Gastroesophageal sphincter (tissue), 4 donors: Measurements from ENCODE around the gene NDUFA12. TPM values are rescaled to one million over a fixed set of nuclear protein-coding genes. Genes with fewer than 3 reads are reported as not detected.

ENCODE experiments used
- ATAC-seq: fragments of 150-250 bp; one replicate; pipeline ENCODE4 v1.9.1; 2016; ENCODE audit warnings: mild to moderate bottlenecking, moderate library complexity
- H3K27ac ChIP-seq, 4 donors: fragments of 200-600 bp; sonication (generic) in 3 of 4; 1 replicate in 3 of 4; 2 replicates in 1 of 4; pipeline ENCODE4 v1.5.1; 2016 to 2019
- H3K27me3 ChIP-seq: fragments of 200-600 bp; sonication (generic); one replicate; pipeline ENCODE4 v1.5.1; 2019
- H3K36me3 ChIP-seq, 2 donors: fragments of 200-600 bp; sonication (generic); one replicate each; pipeline ENCODE4 v1.5.1; 2019; ENCODE audit warnings: control low read depth in 1 of 2
- H3K4me1 ChIP-seq, 3 donors: fragments of 200-600 bp; sonication (generic); 1 replicate in 2 of 3; 2 replicates in 1 of 3; pipeline ENCODE4 v1.5.1; 2016 to 2019; ENCODE audit warnings: control low read depth in 2 of 3
- H3K4me3 ChIP-seq, 2 donors: fragments of 200-600 bp; sonication (generic); one replicate each; pipeline ENCODE4 v1.5.1; 2019; ENCODE audit warnings: mild to moderate bottlenecking in 1 of 2, moderate library complexity in 1 of 2
- H3K9me3 ChIP-seq, 3 donors: fragments of 200-600 bp; sonication (generic); one replicate each; pipeline ENCODE4 v1.5.1; 2017 to 2019; ENCODE audit warnings: control low read depth in 2 of 3
- EP300 ChIP-seq: sonication (generic); formaldehyde crosslinking; IDR thresholded peaks from one replicate; pipeline ENCODE4 v1.6.1; 2017; ENCODE audit warnings: antibody characterized with exemption, mild to moderate bottlenecking
- POLR2A ChIP-seq, 2 donors: fragments of 450-650 bp; IDR thresholded peaks; one replicate each; pipeline ENCODE4 v1.6.1; 2017; ENCODE audit warnings: antibody characterized with exemption in 2 of 2, mild to moderate bottlenecking in 2 of 2, moderate library complexity in 1 of 2
- POLR2AphosphoS5 ChIP-seq: sonication (generic); formaldehyde crosslinking; IDR thresholded peaks from one replicate; pipeline ENCODE4 v1.6.1; 2017; ENCODE audit warnings: antibody characterized with exemption
- WGBS, 2 donors: methylation state at CpG; one replicate each; pipeline ENCODE4 v1.1.5; 2018; ENCODE audit warnings: low coverage in 1 of 2; 5-methylcytosine and 5-hydroxymethylcytosine counted together
- total RNA-seq, 4 donors: library from RNA; depleted of rRNA; stranded (reverse); fragments of >200 nt; gene quantifications; one replicate each; pipeline ENCODE4 v1.1.0, GENCODE V29; 2016
- TF ChIP-seq, protein P1 (sequence below), 4 experiments: fragments of 200-600 bp in 2 of 4; fragments of 450-650 bp in 2 of 4; sonication (generic) in 1 of 4; IDR thresholded peaks; one replicate each; pipeline ENCODE4 v1.5.1; 2017 to 2019; ENCODE audit warnings: antibody characterized with exemption in 4 of 4, mild to moderate bottlenecking in 2 of 4, moderate library complexity in 2 of 4

The NDUFA12 gene
- total RNA-seq, 4 donors from 2014 or later = 113 to 135 (median 122) TPM

- WGBS, 2 donors = 100% methylated on average over 2 of the region's 2 CpGs; no CpG with 5 or more reads in 1 of the 2 donors
- Histone ChIP-seq H3K27me3 (no peaks in the 10 kb centered on the region), H3K4me1 (peaks cover 0 to 4% (median 0%) of the 10 kb centered on the region in 3 donors), H3K9me3 (no peaks in the 10 kb centered on the region), H3K27ac (no peak overlapping the region), H3K4me3 (no peak overlapping the region), H3K36me3 (peaks cover 0 to 15% of the 10 kb centered on the region in 2 donors)
- TF ChIP-seq, protein P1, sequence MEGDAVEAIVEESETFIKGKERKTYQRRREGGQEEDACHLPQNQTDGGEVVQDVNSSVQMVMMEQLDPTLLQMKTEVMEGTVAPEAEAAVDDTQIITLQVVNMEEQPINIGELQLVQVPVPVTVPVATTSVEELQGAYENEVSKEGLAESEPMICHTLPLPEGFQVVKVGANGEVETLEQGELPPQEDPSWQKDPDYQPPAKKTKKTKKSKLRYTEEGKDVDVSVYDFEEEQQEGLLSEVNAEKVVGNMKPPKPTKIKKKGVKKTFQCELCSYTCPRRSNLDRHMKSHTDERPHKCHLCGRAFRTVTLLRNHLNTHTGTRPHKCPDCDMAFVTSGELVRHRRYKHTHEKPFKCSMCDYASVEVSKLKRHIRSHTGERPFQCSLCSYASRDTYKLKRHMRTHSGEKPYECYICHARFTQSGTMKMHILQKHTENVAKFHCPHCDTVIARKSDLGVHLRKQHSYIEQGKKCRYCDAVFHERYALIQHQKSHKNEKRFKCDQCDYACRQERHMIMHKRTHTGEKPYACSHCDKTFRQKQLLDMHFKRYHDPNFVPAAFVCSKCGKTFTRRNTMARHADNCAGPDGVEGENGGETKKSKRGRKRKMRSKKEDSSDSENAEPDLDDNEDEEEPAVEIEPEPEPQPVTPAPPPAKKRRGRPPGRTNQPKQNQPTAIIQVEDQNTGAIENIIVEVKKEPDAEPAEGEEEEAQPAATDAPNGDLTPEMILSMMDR (IDR thresholded peaks at IDR 0.05) = no peak
- ATAC-seq = no peak
These were observed 20.2 kb downstream of the NDUFA12 start for GRCh38 chr12:94983321-94983720.

DNA sequence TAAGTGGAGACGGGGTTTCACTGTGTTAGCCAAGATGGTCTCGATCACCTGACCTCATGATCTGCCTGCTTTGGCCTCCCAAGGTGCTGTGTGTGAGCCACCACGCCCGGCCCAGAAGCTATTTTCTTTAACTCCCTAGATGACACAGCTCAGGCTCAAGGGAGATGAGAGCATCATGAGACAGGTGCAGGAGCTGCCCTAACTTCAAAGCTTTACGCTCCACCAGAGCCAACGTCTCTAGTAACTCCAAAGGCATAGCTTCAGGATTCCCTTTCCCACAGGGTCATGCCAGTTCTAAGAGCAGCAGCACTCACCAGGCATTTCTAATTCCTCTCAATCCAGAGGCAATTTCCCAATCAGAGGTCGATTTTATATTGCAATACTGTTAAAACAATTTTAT is 21.0 kb downstream of the NDUFA12 start:
- peaks cover 0 to 4% (median 0%) of the 10 kb centered on the region in 3 donors for H3K4me1 ChIP-seq
- WGBS, 2 donors = 80 to 100% methylated on average over 1 of the region's 7 CpGs
- no peak overlapping the region for H3K4me3 ChIP-seq
- H3K9me3 ChIP-seq = no peaks in the 10 kb centered on the region
- no peaks in the 10 kb centered on the region for H3K27me3 ChIP-seq
- no peak overlapping the region for H3K27ac ChIP-seq
- no peak for TF ChIP-seq POLR2AphosphoS5
- TF ChIP-seq, protein P1 (IDR thresholded peaks at IDR 0.05) = no peak
- TF ChIP-seq EP300 = no peak
- no peak for TF ChIP-seq POLR2A (IDR thresholded peaks at IDR 0.05)
- H3K36me3 ChIP-seq = peaks cover 0 to 14% of the 10 kb centered on the region in 2 donors
- no peak for ATAC-seq

GRCh38 chr12:94980577-94980976 is 22.9 kb downstream of the NDUFA12 start:
- Histone ChIP-seq H3K27me3 (no peaks in the 10 kb centered on the region), H3K27ac (no peak overlapping the region), H3K9me3 (no peaks in the 10 kb centered on the region), H3K4me3 (no peak overlapping the region), H3K4me1 (peaks cover 0 to 4% (median 0%) of the 10 kb centered on the region in 3 donors), H3K36me3 (peaks cover 0 to 6% of the 10 kb centered on the region in 2 donors)
- ATAC-seq = no peak
- WGBS, 2 donors = 33 to 67% methylated on average over 4 of the region's 4 CpGs
- TF ChIP-seq EP300 = no peak
- no peak for TF ChIP-seq POLR2A (IDR thresholded peaks at IDR 0.05)
- no peak for TF ChIP-seq POLR2AphosphoS5
- TF ChIP-seq, protein P1 (IDR thresholded peaks at IDR 0.05) = peak in 1 of 4 experiments; percentile 42

GRCh38 chr12:94979941-94980340 is 23.6 kb downstream of the NDUFA12 start:
- 90 to 94% methylated on average over 3 to 4 of the region's 4 CpGs for WGBS, 2 donors
- no peak for ATAC-seq
- no peaks in the 10 kb centered on the region for H3K9me3 ChIP-seq
- H3K4me3 ChIP-seq = no peak overlapping the region
- peaks cover 0 to 6% of the 10 kb centered on the region in 2 donors for H3K36me3 ChIP-seq
- H3K27ac ChIP-seq = no peak overlapping the region
- peaks cover 0 to 4% (median 0%) of the 10 kb centered on the region in 3 donors for H3K4me1 ChIP-seq
- H3K27me3 ChIP-seq = no peaks in the 10 kb centered on the region
- TF ChIP-seq POLR2A (IDR thresholded peaks at IDR 0.05) (no peak), POLR2AphosphoS5 (no peak), EP300 (no peak)
- TF ChIP-seq, protein P1 (IDR thresholded peaks at IDR 0.05) = no peak

DNA sequence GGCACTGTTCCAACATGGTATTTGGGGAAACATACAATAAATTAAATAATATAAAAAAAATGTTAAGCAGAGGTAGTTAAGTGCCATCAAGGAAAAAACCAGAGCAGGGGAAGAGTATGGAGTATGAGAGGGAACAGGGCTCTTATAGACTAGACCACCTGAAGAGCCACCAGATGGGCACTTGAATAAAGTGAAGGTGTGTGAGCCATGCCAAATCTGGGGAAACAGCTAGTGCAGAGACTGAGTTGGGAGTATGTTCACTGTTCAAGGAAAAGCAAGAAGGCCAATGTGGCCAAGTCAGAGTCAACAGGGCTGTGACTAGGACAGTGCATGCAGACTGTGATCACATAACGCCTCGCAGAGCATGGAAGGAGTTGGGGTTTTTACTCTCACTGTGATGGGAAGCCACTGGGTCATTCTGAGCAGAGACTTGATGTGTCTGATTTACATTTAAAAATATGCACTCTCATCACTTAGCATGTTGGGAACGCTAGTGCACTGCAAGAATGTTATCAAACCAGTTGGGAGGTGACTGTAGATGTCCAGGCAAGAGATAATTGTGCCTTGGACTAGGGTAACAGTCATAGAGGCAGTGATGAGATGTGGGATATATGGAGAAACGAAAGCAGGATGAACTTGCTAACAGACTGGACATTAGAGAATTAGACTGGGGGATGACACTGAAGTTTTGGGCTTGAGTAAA is 25.6 kb downstream of the NDUFA12 start:
- Histone ChIP-seq H3K9me3 (no peaks in the 10 kb centered on the region), H3K27ac (no peak overlapping the region), H3K36me3 (no peaks in the 10 kb centered on the region), H3K4me1 (peaks cover 0 to 4% (median 0%) of the 10 kb centered on the region in 3 donors), H3K4me3 (no peak overlapping the region), H3K27me3 (no peaks in the 10 kb centered on the region)
- 84 to 88% methylated on average over 2 to 4 of the region's 4 CpGs for WGBS, 2 donors
- ATAC-seq = no peak
- TF ChIP-seq EP300 (no peak), POLR2A (IDR thresholded peaks at IDR 0.05) (no peak), POLR2AphosphoS5 (no peak)
- TF ChIP-seq, protein P1 (IDR thresholded peaks at IDR 0.05) = no peak
